HG02852 (cell line): Measurements from ENCODE around the gene MORN5.

Source experiments
- ATAC-seq: cut with Tn5 transposase; IDR thresholded peaks from one replicate; pipeline ENCODE4 v1.9.1; 2021; ENCODE audit warnings: mild to moderate bottlenecking, moderate library complexity; ENCODE audit not compliant: unreplicated experiment

The MORN5 gene

GRCh38 chr9:122141671-122142070, 18.0 kb upstream of the MORN5 start:
- no peak for ATAC-seq

GRCh38 chr9:122143296-122143695, 16.4 kb upstream of the MORN5 start:
- ATAC-seq, result no peak

GRCh38 chr9:122143876-122144405, 15.8 kb upstream of the MORN5 start:
- no peak for ATAC-seq

GRCh38 chr9:122144836-122145591, 14.7 kb upstream of the MORN5 start:
- no peak for ATAC-seq

- ATAC-seq, result no peak
Measured at GRCh38 chr9:122145592-122145863, 14.2 kb upstream of the MORN5 start.

GRCh38 chr9:122151267-122151828, 8.4 kb upstream of the MORN5 start:
- ATAC-seq, result no peak

GRCh38 chr9:122155796-122156195, 3.9 kb upstream of the MORN5 start:
- ATAC-seq, result no peak

- ATAC-seq, result no peak
Measured at GRCh38 chr9:122158202-122158601, 1.5 kb upstream of the MORN5 start.

- ATAC-seq, result no peak
Measured at GRCh38 chr9:122159925-122160246, 178 bp downstream of the MORN5 start.

- no peak for ATAC-seq
Measured at GRCh38 chr9:122162415-122162814, 2.7 kb downstream of the MORN5 start.

- no peak for ATAC-seq
Measured at GRCh38 chr9:122164286-122164685, 4.6 kb downstream of the MORN5 start.

- no peak for ATAC-seq
Measured at GRCh38 chr9:122168356-122168755, 8.6 kb downstream of the MORN5 start.

- no peak for ATAC-seq
Measured at GRCh38 chr9:122172131-122172530, 12.4 kb downstream of the MORN5 start.

GRCh38 chr9:122173670-122174069, 14.0 kb downstream of the MORN5 start:
- ATAC-seq, result no peak

GRCh38 chr9:122176916-122177315, 17.2 kb downstream of the MORN5 start:
- ATAC-seq, result no peak

- ATAC-seq, result no peak
Measured at GRCh38 chr9:122179054-122179689, 19.5 kb downstream of the MORN5 start.

GRCh38 chr9:122179690-122180074, 20.0 kb downstream of the MORN5 start:
- no peak for ATAC-seq

- ATAC-seq, result no peak
Measured at GRCh38 chr9:122180633-122181032, 20.9 kb downstream of the MORN5 start.

- no peak for ATAC-seq
Measured at GRCh38 chr9:122183501-122183900, 23.8 kb downstream of the MORN5 start.

- no peak for ATAC-seq
Measured at GRCh38 chr9:122184551-122184950, 24.8 kb downstream of the MORN5 start.

GRCh38 chr9:122186301-122186700, 26.6 kb downstream of the MORN5 start:
- no peak for ATAC-seq

GRCh38 chr9:122186777-122187470, 27.2 kb downstream of the MORN5 start:
- ATAC-seq, result no peak
